GM18909 (cell line): ENCODE data around the gene LDLRAP1.

Experiments used
- ATAC-seq: cut with Tn5 transposase; IDR thresholded peaks from one replicate; pipeline ENCODE4 v1.9.1; 2021; ENCODE audit warnings: mild to moderate bottlenecking; ENCODE audit not compliant: unreplicated experiment, poor library complexity

LDLRAP1 gene

GRCh38 chr1:25618433-25618808 is 75.0 kb downstream of the LDLRAP1 start:
- no peak for ATAC-seq
